Fibroblast of upper back skin (primary cell): ENCODE measurements around the gene CSRP1.
A peak's percentile ranks its signal among the peaks of the same experiment; 100 is the strongest.
"Not testable (repeated sequence)": the region's sequence is repeated elsewhere in the genome, so short reads cannot be mapped to it uniquely, and the experiment has no call there.

ENCODE experiments used
- DNase-seq: peaks from one replicate; pipeline ENCODE4 v3.0.0-alpha.2; 2013

Gene CSRP1

DNA sequence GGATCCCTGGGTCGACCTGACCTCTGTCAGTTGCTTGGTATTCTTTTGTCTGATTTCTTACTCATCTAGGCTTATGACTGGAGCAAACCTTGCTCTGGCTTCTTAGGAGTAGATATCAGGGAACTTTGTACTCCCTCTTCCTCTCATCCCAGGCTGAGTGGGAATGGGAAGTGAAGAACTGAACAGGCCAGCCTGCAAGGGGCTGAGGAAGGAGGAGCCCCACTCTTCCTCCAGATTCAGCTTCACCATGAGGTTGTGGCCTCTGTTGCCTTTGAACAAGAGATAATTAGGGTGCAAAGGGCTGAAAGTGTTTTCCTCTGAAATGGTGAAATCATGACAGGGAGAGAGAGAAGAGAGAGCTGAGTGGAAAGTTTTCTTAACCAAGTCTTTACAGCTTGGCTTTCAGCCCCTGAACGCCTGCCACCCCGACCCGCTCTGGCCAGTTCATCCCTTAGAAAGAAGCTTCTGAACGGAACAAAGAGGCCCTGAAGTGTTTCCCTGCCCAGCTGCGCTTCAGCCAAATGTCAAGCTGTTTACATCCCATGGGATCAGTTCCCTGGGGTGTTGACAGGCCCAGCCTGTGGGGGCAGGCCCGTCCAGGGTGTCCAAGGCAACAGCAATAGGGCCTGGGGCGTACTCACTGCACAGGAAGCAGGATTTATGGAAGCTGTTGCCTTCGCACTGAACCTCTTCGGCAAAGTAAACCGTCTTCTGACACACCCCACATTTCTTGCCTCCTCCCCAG is 11.2 kb downstream of the CSRP1 start:
- DNase-seq, result no peak

DNA sequence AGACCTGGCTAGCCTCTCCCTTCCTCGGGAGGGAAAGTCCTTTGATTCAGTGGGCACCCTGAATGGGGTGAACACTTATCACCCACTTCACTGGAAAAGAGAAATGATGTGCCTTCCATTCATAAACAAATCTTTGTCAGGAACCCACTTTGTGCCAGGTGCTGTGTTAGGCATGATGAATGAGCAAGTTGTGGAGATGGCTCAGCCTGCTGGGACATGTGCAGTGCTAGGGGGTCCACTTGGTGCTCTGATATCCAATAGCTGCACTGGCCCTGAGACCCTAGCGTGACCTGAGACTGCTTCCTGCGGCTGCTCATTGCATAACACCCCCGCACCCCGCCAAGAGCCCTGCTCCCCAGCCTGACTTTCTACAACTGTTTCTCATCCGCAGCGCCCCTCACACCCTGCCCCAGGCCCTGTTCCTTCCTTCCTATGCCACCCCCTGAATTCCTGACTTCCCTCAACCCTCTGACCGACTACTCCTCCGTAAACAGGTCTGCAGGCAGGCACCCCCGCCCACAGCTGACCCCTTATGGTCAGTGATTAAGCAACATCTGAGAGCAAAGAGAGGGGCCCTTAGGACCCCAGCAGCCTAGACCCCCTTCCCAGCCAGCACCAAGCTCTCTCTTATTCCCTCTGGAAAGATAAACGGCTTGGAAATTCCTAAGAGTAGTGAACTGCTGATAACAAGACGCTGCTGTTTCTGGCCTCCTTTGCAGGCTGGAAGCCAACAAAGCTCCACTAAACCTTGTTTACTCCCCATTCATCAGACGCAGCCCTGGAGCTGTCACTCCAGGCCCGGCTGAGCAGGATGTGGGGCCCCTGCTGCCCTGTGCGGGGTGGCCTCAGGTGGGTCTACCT is 12.9 kb downstream of the CSRP1 start:
- no peak for DNase-seq

DNA sequence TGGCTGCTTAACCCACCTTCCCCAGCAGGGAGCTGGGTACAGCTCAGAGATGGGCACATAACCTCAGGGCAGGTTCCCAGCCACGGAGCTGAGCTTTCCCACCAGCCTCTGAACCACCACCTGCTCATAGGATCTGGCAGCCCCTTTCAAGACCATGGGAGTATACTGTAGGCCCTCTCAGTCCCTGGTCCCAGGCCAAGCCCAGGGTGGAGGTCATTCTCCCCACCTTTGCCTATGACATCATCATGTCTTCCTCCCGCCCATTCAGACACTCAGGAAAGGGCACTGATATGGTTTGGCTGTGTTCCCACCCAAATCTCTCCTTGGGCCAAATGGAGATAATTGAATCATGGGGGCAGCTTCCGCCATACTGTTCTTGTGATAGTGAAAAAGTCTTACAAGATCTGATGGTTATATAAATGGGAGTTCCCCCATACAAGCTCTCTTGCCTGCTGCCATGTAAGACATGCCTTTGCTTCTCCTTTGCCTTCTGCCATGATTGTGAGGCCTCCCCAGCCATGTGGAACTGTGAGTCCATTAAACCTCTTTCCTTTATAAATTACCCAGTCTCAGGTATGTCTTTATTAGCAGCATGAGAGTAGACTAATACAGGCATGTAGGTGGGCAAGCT is 13.8 kb downstream of the CSRP1 start:
- DNase-seq, result not testable (repeated sequence)

DNA sequence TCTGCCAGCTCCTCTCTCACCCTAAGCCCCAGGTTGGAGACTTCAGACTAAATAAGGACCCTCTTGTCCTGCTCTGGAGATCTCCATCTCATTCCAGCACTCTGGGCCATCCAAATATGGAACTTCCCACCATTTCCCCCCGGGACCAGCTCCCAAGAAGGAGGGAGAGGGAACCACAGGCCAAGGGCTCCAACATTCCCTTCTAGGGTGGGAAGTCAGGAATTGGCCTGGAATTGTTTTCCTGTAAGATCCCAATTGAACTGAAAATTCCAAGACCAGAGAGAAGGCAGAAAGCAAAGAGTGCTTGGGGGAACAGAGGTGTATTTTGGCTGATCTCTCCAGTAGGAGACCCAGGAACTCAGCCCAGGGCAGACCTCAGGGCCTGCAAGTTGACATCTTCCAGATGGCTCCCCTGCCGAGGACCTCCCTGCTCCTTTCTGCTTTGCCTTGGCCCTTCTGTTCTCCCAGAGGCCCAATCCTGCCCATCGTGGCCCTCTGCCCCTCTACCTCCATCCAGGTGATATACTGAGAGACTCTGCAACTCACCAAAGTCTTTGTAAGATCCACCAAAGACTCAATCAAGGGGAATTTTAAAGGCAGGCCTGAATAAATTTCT is 14.9 kb downstream of the CSRP1 start:
- DNase-seq, result peak; percentile 56

DNA sequence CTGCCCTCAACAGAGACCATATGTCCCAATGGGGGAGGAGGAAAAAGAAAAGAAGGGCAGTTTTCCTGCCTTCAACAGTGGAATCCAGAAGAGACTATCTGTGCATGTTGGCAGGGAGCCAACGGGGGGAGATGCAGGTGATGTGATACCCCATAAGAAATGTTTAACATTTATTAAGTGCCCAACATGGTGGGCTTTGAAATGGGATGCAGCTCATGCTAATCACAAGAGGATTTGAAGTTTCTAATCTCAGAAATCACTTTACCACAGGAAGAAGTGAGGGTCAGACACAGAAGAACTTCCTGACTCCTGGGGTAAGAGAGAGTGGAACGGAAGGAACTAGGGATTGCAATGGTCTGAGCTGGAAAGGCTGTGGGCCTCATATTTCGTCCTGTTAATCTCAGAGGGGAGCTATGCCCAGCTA is 16.2 kb downstream of the CSRP1 start:
- DNase-seq, result no peak

DNA sequence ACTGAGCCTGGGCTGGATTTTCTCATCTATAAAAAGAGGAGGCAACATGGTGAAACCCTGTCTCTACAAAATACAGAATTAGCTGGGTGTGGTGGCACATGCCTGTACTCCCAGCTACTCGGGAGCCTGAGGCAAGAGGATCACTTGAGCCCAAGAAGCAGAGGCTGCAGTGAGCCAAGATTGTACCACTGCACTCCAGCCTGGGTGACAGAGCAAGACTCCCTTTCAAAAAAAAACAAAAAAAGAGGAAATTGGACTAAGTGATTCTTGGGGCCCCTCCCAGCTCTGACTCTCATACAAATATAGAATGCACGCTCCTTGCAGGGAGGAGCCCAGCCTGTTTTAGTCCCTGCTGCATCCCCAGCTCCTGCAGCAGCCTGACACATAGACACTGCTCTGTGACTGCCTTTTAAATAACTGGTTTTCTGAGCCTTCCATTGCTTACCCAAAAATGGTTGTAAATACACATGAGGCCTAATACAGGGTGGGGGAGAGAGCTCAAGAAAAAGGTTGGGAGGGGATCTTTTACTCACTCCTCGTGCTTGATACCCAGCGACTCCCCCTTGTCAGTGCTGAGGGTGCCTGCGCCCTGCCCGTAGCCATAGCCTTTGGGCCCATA is 17.2 kb downstream of the CSRP1 start:
- no peak for DNase-seq

DNA sequence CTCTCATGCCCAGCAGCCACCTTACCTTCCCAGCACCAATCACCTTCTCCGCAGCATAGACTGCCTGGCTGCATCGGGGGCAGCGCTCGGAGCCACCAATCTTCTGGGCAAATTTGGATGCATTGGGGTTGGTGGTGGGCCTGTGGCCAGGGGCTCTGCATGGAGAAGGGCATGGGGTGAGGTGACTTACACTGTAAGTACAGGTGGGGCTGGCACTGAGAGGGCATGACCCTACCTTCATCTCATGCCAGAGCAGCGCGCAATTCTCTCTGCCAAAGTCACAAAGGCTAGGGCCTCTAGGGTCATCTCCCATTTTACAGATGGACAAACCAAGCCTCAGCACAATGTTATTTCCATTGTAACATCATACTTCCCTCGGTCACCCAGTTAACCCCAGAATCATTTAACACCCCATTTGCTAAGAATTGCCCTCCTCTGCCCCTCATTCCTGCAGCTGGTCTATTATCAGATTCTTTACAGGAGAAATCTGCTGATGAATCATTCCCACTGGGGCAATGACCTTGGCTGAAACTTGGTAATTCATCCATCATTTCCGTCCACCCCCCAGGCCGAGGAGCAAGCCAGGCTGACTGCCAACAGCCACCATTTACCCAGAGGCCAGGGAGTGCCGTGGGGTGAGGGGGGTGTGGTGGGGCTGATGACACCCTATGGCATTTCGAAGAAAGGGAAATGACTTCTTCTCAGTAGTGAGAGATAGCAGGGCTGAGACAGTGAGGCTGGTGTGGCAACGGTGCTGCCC is 17.9 kb downstream of the CSRP1 start:
- DNase-seq, result peak; percentile 96

DNA sequence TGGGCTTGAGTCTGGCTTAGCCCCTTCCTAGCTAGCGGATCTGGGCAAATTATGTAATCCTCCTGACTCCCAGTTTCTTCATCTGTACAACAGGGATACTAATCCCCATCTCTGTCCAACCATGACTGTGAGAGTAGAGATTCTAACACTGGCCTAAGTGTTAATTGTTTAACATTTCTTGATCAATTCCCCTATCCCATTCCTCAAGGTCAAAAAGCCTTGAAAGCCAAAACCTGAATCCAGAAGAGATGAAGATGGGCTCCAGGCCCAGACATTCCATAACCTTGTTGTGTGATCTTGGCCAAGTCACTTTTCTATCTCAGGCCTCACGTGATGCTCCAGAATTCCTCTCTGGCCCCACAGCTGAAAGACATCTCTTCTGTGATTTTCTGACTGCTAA is 19.2 kb downstream of the CSRP1 start:
- DNase-seq, result no peak

DNA sequence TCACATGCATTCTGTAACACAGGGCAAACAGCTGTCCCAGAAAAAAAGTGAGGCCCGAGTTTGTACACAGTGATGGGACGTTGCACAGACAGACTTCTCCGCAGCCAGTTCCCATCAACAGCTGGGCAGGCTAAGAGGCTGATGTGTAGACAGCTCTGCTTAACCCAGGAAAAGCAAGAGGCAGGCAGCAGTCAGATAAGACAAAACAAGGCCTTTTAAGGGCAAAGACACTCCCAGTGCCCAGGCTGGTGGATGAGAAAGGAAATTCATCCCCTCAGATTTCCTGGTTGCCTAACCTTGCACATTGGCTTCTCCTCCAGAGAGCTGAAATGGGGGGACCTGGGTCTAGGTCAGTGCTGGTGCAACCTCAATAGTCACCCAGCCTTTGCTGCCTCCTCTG is 20.7 kb downstream of the CSRP1 start:
- no peak for DNase-seq

DNA sequence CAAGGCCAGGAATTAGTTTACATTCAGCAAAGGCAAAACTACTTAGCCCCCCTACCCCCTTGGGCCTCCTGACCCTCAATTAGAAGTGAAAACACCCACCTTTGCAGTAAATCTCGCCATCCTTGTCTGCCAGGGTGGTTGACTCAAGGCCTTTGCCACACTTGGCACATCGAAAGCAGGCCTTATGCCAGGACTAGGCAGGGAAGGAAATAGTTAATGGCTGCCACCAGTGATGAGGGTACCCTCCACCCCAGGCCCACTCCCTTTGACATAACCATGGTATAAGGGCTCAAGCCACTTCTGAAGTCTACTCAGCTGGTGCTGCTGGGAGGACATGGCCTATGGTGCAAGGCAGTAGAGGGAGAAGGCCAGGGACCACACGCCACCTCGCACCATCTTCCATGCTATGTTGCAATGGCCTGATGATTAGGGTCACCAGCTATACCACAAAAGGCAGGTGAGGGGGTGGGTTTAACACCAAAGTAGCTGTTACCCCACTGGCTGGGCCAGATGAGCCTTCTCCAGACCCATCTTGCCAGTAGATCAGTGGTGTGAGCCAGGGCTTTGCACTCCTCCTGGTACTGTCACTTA is 21.6 kb downstream of the CSRP1 start:
- DNase-seq, result no peak

DNA sequence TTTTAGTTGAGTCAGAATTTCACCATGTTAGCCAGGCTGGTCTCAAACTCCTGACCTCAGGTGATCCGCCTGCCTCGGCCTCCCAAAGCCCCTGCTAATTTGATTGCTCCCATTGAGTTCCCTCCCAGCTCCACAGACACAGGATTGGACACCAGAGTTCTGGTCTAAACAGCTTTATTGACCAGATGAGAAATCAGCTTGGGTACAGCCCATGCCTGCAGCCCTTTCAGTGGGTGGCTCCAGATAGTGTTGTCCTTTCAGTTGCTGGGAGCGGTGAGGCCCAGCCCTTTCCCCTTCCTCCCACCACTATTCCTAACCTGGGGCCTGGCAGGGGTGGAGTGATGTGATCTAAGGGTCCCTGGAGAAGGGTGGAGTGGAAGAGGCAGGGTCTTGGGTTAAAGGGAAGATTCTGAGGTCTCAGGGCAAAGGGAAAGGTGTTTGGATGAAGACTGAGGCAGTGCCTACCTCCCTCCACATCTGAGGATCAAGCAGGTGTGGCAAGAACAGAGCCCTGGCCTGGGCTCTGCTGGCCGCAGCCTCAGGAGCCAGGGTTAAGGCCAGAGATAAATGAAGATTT is 23.5 kb downstream of the CSRP1 start:
- DNase-seq, result no peak

DNA sequence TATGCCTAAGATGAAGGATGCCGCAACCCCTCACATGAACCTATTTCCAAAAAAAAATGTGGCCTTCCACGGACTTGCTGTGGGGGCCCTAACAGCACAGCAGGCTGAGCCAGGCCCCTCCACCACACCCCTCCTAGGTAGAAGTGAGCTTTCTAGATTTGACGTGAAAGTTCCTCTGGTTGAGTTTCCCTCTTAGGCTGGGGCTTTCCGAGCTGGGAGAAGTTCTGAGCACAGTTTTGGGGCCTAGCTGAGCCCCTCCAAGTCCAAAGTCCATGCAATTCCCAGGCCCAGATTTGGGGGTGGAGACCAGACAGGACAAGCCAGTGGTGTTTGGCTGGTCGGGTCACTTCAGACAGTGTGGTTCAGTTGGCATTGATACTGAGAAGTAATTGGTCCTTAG is 24.2 kb downstream of the CSRP1 start:
- DNase-seq, result no peak

DNA sequence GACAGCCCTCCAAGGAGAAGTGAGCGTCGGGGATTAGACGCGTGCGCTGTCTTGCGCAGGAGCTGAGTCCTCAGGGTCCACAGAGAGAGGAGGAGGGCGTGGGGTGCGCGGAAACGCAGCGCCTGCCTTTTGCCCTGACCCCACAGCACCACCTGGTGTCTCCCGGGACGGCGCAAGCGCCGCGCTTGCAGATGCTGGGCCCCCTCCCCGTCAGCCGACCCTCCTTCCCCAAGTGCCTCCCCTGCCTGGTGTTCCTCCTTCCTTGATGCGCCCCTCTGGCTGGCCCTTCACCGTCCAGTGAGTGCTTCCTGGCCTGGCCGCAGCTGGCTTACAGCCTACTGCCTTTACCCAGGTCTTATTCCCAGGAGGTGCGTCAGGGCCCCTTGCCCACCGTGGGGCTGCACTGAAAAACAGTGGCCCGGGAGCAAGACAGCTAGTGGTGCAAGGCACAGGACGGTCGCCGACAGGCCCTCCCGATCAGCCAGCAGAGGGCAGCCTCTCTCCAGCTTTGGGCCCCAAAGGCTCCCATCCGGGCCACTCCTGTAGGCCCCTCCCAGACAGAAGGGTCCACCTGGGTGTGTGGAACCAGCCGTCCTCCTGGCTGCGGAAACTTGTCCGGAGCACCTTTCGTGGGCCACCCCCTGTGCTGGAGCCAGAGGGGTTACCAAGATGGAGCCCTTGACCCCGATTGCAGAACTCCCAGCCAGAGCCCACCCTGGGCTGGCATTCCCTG is 25.0 kb downstream of the CSRP1 start:
- peak; percentile 77 for DNase-seq

DNA sequence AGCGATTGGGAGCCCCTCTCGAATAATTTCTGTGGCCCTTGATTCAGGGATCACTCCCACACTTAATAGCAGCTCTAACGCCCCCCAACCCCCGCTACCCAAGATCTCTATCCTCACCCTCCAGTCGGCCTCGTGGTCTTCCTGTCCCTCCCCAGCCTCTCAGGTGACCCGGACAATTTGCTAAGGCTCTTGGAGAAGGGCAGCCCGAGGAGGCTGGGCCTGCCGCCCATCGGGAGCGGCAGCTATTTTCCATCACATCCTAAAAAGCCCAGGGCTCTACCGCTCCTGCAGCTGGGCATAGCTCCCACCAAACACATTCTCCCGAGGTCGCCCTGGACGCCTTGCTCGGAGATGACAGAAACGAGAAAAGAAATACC is 25.9 kb downstream of the CSRP1 start:
- no peak for DNase-seq

DNA sequence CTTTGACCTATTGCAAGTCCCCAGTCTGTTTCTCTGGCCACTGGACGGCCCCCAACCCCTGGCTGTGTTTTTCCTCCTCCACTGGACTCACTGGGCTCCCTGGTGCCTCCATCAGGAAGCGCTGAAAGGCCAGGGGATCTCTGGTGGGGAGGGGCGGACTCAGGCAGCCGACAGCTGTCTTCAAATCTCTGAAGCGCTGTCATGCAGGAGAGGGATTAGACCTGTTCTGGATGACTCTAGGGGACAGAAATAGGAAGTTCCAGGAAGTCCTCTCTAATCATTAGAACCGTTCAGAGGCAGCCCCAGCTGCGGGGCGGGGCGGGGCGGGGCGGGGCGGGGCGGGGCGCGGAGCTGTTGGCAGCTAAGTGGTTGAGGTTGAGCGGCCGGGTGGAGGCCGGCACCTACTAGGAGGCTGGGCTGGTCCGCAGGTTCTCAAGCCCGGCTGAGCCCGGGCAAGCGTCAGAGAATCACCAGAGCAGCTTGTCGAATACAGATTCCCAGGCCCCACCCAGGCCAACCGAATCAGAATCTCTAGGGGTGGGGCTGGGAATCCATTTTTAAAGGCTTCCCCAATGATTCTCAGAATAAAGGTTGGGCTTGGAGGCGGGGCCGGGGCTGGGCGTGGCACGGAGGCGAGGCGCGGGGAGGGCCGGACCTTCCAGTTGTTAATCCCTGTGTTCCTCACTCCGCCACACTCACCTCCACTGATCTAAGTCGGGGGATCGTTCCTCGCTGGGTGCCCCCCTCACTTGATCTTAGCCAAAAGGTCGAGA is 26.5 kb downstream of the CSRP1 start:
- no peak for DNase-seq

DNA sequence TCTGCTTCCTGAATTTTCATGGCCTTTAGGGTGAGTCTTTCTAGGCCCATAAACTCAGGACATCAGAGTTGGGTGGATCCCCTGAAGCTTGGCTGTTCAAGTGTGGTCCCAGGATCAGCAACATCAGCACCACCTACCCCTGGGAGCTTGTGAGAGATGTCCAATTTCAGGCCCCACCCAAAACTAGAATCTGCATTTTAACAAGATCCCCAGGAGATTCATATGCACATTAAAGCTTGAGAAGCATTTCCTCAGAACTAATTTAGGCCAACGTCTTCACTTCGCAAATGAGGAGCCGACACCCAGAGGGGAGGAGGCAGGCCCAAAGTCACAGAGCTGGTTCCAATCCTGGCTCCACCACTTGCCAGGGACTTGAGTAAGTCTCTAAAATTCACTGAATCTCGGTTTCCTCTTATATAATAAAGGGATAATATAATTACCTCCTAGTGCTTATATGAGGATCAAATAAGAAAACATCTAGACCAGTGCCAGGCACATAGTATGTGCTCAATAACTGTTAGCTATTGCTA is 27.7 kb downstream of the CSRP1 start:
- no peak for DNase-seq

DNA sequence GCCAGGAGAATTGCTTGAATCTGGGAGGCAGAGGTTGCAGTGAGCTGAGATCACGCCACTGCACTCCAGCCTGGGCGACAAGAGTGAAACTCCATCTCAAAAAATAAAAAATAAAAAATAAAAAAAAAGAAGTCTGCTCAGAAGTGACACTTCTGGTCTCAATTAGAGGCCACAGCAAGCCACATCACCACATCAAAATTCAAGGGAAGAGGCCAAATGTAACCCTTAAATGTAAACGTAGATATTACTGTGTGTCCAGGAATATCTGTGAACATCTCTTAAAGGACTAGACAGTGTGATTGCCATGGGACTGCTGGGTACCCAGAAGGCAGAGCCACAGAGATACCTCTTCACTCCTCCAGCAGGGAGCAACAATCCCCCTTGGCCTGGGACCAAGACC is 28.3 kb downstream of the CSRP1 start:
- DNase-seq, result not testable (repeated sequence)

DNA sequence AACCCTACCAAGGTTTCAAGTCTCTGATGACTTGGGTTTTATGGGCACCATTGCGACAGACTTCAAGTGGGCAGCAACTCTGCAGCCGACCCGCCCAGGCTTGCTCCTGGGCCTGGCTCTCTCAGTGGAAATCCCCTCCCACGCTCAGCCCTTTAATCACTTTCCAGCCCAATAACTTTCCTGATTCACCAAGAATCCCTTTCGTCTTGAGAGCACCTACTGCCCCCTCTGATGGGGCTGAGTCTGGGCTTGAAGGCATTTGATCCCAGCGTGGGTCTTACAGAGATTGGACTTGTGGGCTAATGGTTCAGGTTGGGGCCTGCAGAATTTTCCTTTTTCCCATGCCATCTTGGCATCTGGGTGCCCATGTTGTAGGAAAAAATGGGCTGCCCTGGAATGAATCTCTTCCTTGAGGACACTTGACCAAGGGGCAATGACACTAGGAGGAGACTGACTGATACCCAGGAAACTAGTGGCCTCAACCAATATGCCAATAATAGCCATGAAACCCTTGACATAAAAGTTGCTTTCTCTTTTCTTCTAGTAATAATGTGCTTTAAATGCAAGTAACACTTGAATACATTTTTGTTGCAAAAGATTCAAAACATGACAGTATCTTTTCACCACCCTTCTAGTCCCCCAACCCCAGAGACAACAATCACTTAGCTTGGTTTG is 30.1 kb downstream of the CSRP1 start:
- DNase-seq, result no peak
